HG02970 (cell line): ENCODE results near the gene RNF175.
A peak's percentile ranks its signal among the peaks of the same experiment; 100 is the strongest.
"Not testable (repeated sequence)": the region's sequence is repeated elsewhere in the genome, so short reads cannot be mapped to it uniquely, and the experiment has no call there.

Source experiments
- ATAC-seq: cut with Tn5 transposase; IDR thresholded peaks from one replicate; pipeline ENCODE4 v1.9.1; 2021; ENCODE audit warnings: mild to moderate bottlenecking, moderate library complexity, moderate number of reproducible peaks; ENCODE audit not compliant: unreplicated experiment, low FRiP score

Gene RNF175

DNA sequence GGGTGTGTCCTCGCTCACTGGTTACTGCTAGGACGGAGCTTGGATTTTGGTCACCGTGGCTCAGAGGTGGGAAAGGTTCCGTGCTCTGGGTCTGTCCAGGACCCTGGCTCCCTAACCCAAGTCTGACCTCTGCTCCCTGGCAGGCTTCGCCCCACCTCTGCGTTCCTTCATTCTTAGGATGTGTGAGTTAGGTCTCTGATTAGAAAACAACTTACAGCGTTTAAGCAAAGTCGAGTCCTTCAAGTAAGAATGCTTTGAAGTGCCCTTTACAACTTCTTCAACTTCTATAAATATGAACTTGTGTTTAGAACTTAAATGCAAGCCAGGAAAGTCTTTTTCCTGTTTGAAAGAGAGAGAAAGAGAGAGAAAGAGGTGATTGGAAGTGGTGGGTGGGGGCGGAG, 74.9 kb downstream of the RNF175 start:
- no peak for ATAC-seq

DNA sequence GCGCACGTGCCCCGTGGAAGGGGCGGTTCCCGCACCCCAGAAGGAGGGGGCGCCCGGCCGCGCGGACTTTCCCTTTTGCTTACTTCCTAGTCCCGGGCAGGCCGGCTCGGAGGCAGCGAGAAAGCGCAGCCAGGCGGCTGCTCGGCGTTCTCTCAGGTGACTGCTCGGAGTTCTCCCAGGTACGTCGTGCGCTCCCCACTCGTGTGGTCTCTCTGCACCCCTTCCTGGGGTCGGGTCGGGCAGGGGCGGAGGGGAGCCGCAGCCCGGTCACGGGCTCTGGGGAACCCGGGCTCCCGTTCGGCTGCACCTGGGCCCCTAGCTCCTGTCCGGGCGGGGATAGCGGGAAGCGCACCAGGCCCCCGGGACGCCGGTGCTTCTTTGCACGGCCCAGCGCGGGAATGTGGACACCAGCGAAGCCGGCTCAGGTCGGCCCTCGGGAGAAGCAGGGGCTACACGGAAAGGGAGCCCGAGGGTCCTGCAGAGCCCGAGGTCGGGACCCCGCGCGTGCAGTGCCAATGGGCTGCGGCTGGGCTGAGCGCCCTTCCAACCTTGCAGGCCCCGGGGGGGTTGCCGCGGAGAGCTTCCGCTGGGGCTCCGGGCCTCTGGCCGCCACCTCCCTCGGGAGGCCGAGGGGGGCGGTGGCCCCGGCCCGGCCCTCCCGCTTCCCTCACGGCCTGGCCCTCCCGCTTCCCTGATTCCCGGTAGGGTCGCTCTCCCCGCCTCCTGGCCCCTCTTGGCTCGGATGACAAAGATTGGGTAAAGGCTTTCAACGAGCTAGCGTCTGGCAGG, 75.4 kb downstream of the RNF175 start, which contains the start of gene TLR2:
Gene TLR2 (plus strand): TSS at position 99 of the 789 bp plus-strand sequence. CDS start 18,628 bp downstream, outside the sequence.
- peak; percentile 87 for ATAC-seq

DNA sequence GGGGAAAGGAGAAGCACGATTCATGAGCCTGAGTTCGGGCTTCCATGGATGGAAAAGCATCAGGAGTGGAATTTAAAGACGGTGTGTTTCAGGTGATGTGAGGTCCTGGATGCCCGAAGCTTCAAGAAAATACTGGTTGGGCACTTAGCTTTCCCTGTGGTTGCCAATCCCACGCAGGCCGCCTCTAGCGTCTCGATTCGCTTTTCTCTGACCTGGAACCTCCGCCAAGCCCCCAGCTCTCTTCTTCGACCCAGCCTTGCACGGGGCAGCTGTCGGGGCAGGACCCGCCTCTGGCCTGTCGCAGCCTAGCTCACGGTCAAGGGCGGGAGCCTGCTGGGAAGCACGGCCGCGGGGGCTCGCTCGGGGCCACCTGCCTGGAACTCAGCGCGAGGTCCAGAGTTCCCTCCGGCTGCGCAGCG, 76.1 kb downstream of the RNF175 start:
- no peak for ATAC-seq

DNA sequence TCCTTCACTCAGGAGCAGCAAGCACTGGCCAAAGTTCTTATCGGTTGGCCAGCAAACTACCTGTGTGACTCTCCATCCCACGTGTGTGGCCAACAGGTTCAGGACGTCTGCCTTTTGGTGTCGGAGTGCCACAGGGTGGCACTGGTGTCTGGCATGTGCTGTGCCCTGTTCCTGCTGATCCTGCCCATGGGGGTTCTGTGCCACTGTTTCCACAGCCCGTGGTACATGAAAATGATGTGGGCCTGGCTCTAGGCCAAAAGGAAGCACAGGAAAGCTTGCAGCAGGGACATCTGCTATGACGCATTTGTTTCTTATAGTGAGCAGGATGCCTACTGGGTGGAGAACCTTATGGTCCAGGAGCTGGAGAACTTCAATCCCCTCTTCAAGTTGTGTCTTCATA, 80.3 kb downstream of the RNF175 start:
- no peak for ATAC-seq

DNA sequence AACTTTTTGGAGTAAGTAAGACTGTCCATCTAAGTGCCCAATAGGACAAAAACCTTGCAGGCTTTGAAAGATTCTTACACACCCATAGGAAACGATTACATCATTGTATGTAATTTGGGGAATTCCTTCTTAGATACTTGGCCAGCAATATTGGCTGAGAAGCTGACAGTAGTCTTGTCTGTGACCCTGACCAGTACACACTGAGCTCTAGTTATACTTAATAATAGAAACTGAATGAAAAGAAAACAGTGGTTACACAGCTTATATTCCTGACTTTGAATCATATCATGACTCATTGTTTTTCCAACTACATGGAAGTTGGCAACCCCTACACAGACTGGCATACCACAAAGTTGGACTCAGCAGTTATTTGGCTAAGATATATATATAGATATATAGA, 82.8 kb downstream of the RNF175 start:
- ATAC-seq = no peak

DNA sequence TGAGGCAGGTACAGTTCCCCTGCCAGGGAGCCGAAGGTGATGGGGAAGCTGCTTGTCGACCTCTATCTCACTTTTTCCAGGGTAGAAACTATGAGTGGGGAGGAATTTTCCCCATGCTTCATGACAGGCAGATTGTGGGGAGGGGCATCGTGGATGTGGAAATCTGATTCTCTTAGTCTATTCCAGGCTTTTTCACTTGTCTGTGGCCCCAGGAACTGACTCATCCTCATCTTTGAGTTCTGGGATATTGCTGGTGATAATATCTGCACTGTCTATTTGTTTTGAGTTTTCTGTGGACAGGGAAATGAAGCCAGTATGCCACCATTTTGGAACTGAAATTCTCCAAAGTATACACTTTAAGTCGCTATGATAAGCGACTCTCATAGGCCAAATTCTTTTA, 83.3 kb downstream of the RNF175 start:
- no peak for ATAC-seq

DNA sequence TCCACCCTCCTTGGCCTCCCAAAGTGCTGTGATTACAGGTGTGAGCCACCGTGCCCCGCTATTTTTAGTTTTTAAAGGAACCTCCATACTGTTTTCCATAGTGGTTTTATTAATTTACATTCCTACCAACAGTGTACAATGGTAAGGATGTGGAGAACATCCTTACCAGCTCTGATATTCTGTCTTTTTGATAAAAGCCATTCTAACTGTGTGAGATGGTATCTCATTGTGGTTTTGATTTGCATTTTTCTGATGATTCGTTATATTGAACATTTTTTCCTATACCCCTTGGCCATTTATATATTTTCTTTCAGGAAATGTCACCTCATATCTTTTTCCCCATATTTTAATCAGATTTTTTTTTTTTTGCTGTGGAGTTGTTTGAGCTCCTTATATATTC, 90.0 kb downstream of the RNF175 start:
- ATAC-seq = no peak

DNA sequence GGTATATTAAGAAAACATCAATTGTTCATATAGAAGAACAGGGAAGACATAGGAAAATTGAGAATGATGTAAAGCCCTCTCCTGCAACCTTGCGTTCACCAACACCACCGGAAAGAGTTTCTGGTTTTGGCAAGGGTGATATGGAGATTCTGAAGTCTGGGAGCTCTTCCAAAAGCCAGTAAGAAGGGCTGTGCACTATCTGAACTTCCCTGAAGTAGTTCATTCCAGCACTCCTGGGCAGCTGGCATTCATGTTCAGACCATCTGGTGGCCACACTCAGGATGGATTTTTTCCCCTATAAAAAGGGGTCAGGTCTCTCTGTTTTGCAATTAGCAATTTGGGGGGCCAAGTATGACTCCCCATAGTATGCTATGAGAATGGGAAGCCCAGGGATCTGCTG, 91.2 kb downstream of the RNF175 start:
- no peak for ATAC-seq

DNA sequence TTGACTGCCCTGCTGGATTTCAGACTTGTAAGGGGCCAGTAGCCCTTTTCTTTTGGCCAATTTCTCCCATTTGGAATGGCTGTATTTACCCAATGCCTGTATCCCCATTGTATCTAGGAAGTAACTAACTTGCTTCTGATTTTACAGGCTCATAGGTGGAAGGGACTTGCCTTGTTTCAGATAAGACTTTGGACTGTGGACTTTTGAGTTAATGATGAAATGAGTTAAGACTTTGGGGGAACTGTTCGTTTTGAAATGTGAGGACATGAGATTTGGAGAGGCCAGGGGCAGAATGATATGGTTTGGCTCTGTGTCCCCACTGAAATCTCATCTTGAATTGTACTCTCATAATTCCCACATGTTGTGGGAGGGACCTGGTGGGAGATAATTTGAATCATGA, 93.3 kb downstream of the RNF175 start:
- not testable (repeated sequence) for ATAC-seq

DNA sequence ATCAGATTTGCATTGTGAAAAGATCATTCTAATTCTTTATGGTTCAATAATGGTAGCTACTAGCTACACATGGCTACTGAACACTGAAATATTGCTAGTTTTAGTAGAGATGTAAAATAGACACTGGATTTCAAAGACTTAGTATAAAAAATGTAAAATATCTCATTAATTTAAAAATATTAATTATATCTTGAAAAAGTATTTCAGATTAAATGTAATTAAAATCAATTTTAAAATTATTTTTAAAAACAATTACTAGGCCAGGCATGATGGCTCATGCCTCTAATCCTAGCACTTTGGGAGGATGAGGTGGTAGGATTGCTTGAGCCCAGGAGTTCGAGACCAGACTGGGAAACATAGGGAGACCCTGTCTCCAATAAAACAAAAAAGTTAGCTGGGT, 96.2 kb downstream of the RNF175 start:
- no peak for ATAC-seq

DNA sequence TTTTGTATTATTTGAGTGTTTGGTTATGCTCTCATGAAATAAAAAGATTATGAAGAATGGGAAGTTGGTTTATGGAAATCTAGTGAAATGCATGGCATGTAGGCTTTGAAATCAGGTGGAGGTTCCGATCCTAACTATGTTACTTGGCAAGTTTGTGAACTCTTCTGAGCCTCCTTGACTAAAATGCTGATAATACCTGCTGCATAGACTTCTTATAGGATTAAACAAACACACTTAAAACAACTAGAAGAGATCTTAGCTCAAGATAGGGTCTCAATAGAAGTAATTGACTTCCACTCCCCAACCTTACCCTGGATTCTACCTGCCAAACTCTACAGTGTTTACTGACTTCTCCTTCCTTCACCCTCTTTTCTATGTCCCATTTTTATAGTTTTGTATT, 97.9 kb downstream of the RNF175 start:
- ATAC-seq = no peak

DNA sequence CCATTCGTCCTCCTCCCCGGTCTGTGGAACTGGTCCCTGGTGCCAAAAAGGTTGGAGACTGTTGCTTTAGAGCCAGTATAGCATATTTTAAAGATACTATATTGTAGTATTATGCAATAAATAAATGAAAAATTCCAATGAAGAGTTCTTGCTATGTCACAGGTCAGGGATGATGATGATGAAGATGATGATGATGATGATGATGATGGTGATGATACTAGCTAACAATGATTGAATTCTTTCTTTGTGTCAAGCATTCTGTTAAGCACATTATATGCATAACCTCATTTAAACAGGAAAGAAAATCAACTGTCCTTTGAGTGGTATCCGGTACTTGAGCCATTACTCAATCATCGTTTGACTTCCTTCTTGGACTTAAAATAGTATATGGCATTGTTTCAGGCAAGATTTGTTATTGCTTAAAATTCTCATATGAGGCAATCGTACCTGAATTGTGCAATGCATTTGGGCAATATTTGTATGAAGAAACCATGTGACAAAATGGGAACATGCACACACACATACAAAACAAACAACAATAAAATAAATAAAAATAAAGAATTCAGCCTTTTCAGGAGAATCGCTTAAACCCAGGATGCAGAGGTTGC, 98.5 kb downstream of the RNF175 start:
- no peak for ATAC-seq
